A673 (cell line): ENCODE measurements around the gene KLK14. TPM values are rescaled to one million over a fixed set of nuclear protein-coding genes. Genes with fewer than 3 reads are reported as not detected.

ENCODE experiments used
- BruUV-seq: library from RNA; stranded (reverse); fragments of 400-500 nt; replicated peaks from 2 replicates; lab custom pipeline; 2021; lab: Mats Ljungman, UMichigan
- CTCF ChIA-PET: fragments of 300-600 bp; sonication (Branson Sonifier 250); formaldehyde crosslinking; loops from one replicate; lab custom pipeline; 2022; ENCODE audit warnings: antibody characterized with exemption; lab: Charles Lee
- POLR2A ChIA-PET: fragments of 300-600 bp; sonication (Branson Sonifier 250); formaldehyde crosslinking; loops from one replicate; lab custom pipeline; 2022; ENCODE audit warnings: antibody characterized with exemption; ENCODE audit not compliant: low non-redundant PET; lab: Charles Lee
- DNase-seq: peaks from one replicate; pipeline ENCODE4 v3.0.0-alpha.2; 2015; ENCODE audit warnings: low spot score
- H3K27ac ChIP-seq: fragments of 200-600 bp; sonication (generic); 2 replicates; pipeline ENCODE4 v1.5.1; 2016; ENCODE audit warnings: mixed run types, low read depth, mild to moderate bottlenecking, mixed read lengths, antibody characterized with exemption, low read length; ENCODE audit not compliant: poor library complexity, severe bottlenecking
- H3K27me3 ChIP-seq: fragments of 200-600 bp; sonication (generic); replicated peaks from 2 replicates; pipeline ENCODE4 v1.6.1; 2017; ENCODE audit warnings: mixed run types, low read depth, mild to moderate bottlenecking, mixed read lengths, antibody characterized with exemption, low read length; ENCODE audit not compliant: insufficient read depth, poor library complexity
- H3K36me3 ChIP-seq: fragments of 200-600 bp; sonication (generic); 2 replicates; pipeline ENCODE4 v1.6.1; 2016; ENCODE audit warnings: mixed run types, mild to moderate bottlenecking, mixed read lengths, antibody characterized with exemption, low read length; ENCODE audit not compliant: insufficient read depth, poor library complexity, severe bottlenecking
- H3K4me1 ChIP-seq: fragments of 200-600 bp; sonication (generic); 2 replicates; pipeline ENCODE4 v1.6.1; 2017; ENCODE audit warnings: mixed run types, mild to moderate bottlenecking, mixed read lengths, antibody characterized with exemption, low read length; ENCODE audit not compliant: insufficient read depth, poor library complexity, severe bottlenecking
- H3K4me3 ChIP-seq: fragments of 200-600 bp; sonication (generic); 2 replicates; pipeline ENCODE4 v1.5.1; 2016; ENCODE audit warnings: low read depth, mixed run types, mild to moderate bottlenecking, mixed read lengths, low read length; ENCODE audit not compliant: poor library complexity, severe bottlenecking
- H3K9me3 ChIP-seq: fragments of 200-600 bp; sonication (generic); 2 replicates; pipeline ENCODE4 v1.6.1; 2016; ENCODE audit warnings: mixed run types, low read depth, mild to moderate bottlenecking, mixed read lengths, antibody characterized with exemption, low read length; ENCODE audit not compliant: poor library complexity, severe bottlenecking
- EZH2 ChIP-seq: fragments of 200-600 bp; sonication (generic); IDR thresholded peaks from 2 replicates; pipeline ENCODE4 v1.6.1; 2017; ENCODE audit warnings: borderline replicate concordance, low read depth, mild to moderate bottlenecking, mixed read lengths, antibody characterized with exemption, low read length; ENCODE audit not compliant: poor library complexity, severe bottlenecking
- intact Hi-C: fragments of 100-400 bp; cut with micrococcal nuclease; formaldehyde crosslinking; loops from one replicate; pipeline ENCODE4 v1.10.0; 2022; ENCODE audit not compliant: unreplicated experiment
- total RNA-seq: library from RNA; stranded (reverse); gene quantifications from 2 replicates; pipeline ENCODE4 v1.2.3, GENCODE V29; 2021
- TF ChIP-seq, protein P1 (sequence below): fragments of 300-800, 200-600 bp; sonication (generic); conservative IDR thresholded peaks from 2 replicates; pipeline ENCODE4 v1.5.1; 2017; ENCODE audit warnings: low read depth, mild to moderate bottlenecking, antibody characterized with exemption, low read length, moderate library complexity, mixed read lengths

Gene KLK14
- total RNA-seq, 1 experiment from 2014 or later, result 1.2 TPM

DNA sequence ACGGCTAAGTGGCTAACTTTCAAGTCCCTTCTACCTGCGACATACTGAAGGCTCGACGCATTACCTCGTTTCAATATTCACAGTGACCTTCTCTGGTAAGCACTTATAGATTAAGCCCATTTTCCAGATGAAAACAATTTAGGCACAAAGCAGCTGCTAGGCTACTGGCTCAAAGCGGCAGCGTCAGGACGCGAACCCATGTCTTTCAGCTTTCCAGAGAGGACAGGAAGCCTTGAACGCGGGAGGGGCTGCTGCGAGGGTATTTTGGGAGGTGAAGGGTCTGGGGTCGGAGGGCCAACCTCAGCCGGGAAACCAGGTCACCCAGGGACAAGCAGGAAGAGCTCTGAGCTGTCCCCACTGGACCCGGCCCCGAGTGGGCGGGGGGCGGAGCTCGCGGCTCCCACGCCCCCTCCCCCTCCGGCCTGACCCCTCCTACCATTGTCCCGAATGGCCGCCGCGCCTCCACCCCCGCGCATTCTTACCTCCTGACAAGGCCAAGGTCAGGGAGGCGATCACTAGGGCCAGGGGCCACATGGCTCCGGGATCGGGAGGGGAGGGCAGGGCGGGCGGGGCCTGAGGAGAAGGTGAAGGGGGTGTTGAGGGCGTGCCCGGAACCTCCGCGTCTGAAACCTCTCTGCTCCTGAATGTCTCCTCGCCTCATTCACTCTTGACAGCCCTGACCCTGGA, 18.0 kb downstream of the KLK14 start, which contains the start of gene KLK13:
KLK13 (minus strand) TSS at position 559 of the 687 bp plus-strand sequence; CDS start at position 534, 25 bp downstream.
- Histone ChIP-seq H3K4me3 (no peak within 1 kb of the TSS), H3K9me3 (no peaks in the 10 kb centered on the region), H3K27ac (no peak within 1 kb of the TSS), H3K4me1 (no peaks in the 10 kb centered on the region), H3K27me3 (peaks cover 40% of the 10 kb centered on the region), H3K36me3 (no peaks in the 10 kb centered on the region)
- no TSS peak for BruUV-seq
- DNase-seq, result no peak
- ChIA-PET CTCF (no interaction called here), POLR2A (no interaction called here)
- no peak for TF ChIP-seq EZH2
- TF ChIP-seq, protein P1, sequence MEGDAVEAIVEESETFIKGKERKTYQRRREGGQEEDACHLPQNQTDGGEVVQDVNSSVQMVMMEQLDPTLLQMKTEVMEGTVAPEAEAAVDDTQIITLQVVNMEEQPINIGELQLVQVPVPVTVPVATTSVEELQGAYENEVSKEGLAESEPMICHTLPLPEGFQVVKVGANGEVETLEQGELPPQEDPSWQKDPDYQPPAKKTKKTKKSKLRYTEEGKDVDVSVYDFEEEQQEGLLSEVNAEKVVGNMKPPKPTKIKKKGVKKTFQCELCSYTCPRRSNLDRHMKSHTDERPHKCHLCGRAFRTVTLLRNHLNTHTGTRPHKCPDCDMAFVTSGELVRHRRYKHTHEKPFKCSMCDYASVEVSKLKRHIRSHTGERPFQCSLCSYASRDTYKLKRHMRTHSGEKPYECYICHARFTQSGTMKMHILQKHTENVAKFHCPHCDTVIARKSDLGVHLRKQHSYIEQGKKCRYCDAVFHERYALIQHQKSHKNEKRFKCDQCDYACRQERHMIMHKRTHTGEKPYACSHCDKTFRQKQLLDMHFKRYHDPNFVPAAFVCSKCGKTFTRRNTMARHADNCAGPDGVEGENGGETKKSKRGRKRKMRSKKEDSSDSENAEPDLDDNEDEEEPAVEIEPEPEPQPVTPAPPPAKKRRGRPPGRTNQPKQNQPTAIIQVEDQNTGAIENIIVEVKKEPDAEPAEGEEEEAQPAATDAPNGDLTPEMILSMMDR, result no peak
- intact Hi-C loops, result no loop called here

DNA sequence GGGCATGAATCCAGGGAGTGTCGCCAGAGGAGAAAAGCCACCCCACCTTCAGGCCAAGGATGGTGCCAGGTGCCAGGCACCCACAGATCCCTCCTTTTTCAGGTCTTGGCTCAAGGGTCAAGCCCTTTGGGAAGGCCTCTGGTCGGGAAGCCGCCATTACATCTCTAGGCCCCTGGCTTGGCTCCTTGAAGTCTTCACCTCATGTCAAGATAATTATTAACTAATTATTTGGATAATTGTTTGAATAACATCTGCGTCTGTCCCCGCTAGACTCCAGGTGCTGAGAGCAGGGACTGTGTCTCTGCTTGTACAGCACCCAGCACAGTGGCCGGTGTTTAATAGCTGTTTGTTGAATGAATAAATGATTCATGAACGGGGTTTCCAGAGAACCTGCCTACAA, 19.0 kb downstream of the KLK14 start:
- no peak for DNase-seq
- H3K4me1 ChIP-seq, result no peaks in the 10 kb centered on the region
- H3K36me3 ChIP-seq, result no peaks in the 10 kb centered on the region
- intact Hi-C loops, result no loop called here
- peaks cover 35% of the 10 kb centered on the region for H3K27me3 ChIP-seq
- H3K4me3 ChIP-seq, result no peak overlapping the region
- TF ChIP-seq, protein P1, result no peak
- TF ChIP-seq EZH2, result no peak
- no TSS peak for BruUV-seq
- ChIA-PET POLR2A (no interaction called here), CTCF (no interaction called here)
- H3K27ac ChIP-seq, result no peak overlapping the region
- no peaks in the 10 kb centered on the region for H3K9me3 ChIP-seq

DNA sequence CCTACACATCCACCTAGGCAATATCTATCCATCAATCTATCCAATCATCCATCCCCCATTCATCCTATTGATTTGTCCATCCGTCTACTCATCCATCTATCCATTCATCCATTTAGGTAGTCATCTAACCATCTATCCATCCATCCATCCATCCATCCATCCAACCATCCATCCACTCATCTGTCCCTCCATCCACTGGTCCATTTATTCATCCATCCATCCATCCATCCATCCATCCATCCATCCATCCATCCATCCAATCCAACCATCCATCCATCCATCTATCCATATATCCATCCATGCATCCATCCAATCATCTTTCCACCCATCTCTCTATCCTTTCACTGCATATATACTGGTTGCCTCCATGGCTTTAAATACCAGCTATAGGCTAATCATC, 21.7 kb downstream of the KLK14 start:
- Histone ChIP-seq H3K27me3 (peaks cover 32% of the 10 kb centered on the region), H3K4me3 (no peak overlapping the region), H3K36me3 (no peaks in the 10 kb centered on the region), H3K4me1 (no peaks in the 10 kb centered on the region), H3K27ac (no peak overlapping the region), H3K9me3 (no peaks in the 10 kb centered on the region)
- no TSS peak for BruUV-seq
- intact Hi-C loops, result no loop called here
- ChIA-PET POLR2A (no interaction called here), CTCF (no interaction called here)
- DNase-seq, result no peak
- TF ChIP-seq EZH2, result no peak
- TF ChIP-seq, protein P1, result no peak
